ENCODE measurements around the gene PDGFRB. TPM values are rescaled to one million over a fixed set of nuclear protein-coding genes. Genes with fewer than 3 reads are reported as not detected.

Gene PDGFRB
- polyA plus RNA-seq, 3 donors = 118 to 152 (median 152) TPM

- no peak for DNase-seq (ENCODE audit: extremely low read depth in 1 of 11, low read depth in 9 of 11, low spot score in 4 of 11)
Observed at GRCh38 chr5:150067405-150067960, 88.2 kb downstream of the PDGFRB start.

GRCh38 chr5:150066901-150067396 is 88.7 kb downstream of the PDGFRB start:
- no peak for DNase-seq (ENCODE audit: extremely low read depth in 1 of 11, low read depth in 9 of 11, low spot score in 4 of 11)

GRCh38 chr5:150066436-150066835 is 89.2 kb downstream of the PDGFRB start:
- no peak for DNase-seq (ENCODE audit: extremely low read depth in 1 of 11, low read depth in 9 of 11, low spot score in 4 of 11)

GRCh38 chr5:150065886-150066285 is 89.8 kb downstream of the PDGFRB start:
- DNase-seq (ENCODE audit: extremely low read depth in 1 of 11, low read depth in 9 of 11, low spot score in 4 of 11) = no peak

- no peak for DNase-seq (ENCODE audit: extremely low read depth in 1 of 11, low read depth in 9 of 11, low spot score in 4 of 11)
Observed at GRCh38 chr5:150065346-150065745, 90.3 kb downstream of the PDGFRB start.

- no peak for DNase-seq (ENCODE audit: extremely low read depth in 1 of 11, low read depth in 9 of 11, low spot score in 4 of 11)
Observed at GRCh38 chr5:150064681-150065220, 90.9 kb downstream of the PDGFRB start.

Other genes with a start within 250 kb of the PDGFRB start
- under 1 TPM; 0.12 to 0.16 (median 0.14) TPM for gene PDE6A, start 211.1 kb downstream of the PDGFRB start, polyA plus RNA-seq (ENCODE audit: insufficient read length in 3 of 3)
- 10 to 100 TPM; 17.9 to 20.7 (median 19.9) TPM for gene SLC26A2, start 195.1 kb downstream of the PDGFRB start, polyA plus RNA-seq (ENCODE audit: insufficient read length in 3 of 3)
- gene TIGD6, start 155.2 kb downstream of the PDGFRB start, polyA plus RNA-seq (ENCODE audit: insufficient read length in 3 of 3) = 1 to 10 TPM; 5.8 to 6.6 (median 6.5) TPM
- 10 to 100 TPM; 32.5 to 47.9 (median 40.2) TPM for gene HMGXB3, start 155.1 kb downstream of the PDGFRB start, polyA plus RNA-seq (ENCODE audit: insufficient read length in 3 of 3)
- 10 to 100 TPM; 13.3 to 18.6 (median 15.9) TPM for gene CSF1R, start 69.3 kb downstream of the PDGFRB start, polyA plus RNA-seq (ENCODE audit: insufficient read length in 3 of 3)
- gene CDX1, start 10.9 kb upstream of the PDGFRB start, polyA plus RNA-seq (ENCODE audit: insufficient read length in 3 of 3) = 1 to 10 TPM in 1 of 3 donors, under 1 TPM in 2; 0.69 to 1.0 (median 0.75) TPM
- under 1 TPM; 0.11 to 0.22 (median 0.17) TPM for gene SLC6A7, start 34.2 kb upstream of the PDGFRB start, polyA plus RNA-seq (ENCODE audit: insufficient read length in 3 of 3)
- 1 to 10 TPM; 3.8 to 4.9 (median 4.1) TPM for gene CAMK2A, start 133.9 kb upstream of the PDGFRB start, polyA plus RNA-seq (ENCODE audit: insufficient read length in 3 of 3)
- gene ARSI, start 147.1 kb upstream of the PDGFRB start, polyA plus RNA-seq (ENCODE audit: insufficient read length in 3 of 3) = 1 to 10 TPM; 2.6 to 4.3 (median 2.8) TPM
- 10 to 100 TPM; 36.9 to 39.5 (median 39.3) TPM for gene TCOF1, start 201.9 kb upstream of the PDGFRB start, polyA plus RNA-seq (ENCODE audit: insufficient read length in 3 of 3)

All from renal cortex interstitium (tissue), 11 donors.